Measurements from ENCODE around the gene SMARCA5. TPM values are rescaled to one million over a fixed set of nuclear protein-coding genes. Genes with fewer than 3 reads are reported as not detected.

SMARCA5 gene
- total and polyA plus RNA-seq, 2 donors (not counting 1 experiment from before 2014, with no cell fraction given): 6.7 to 53.1 TPM

- Histone ChIP-seq H3K36me3 (replicated peaks in 1 of 2; ENCODE audit: control extremely low read depth in 1 of 2, control insufficient read depth in 1 of 2, extremely low read depth in 1 of 2, insufficient read depth in 2 of 2, low read length in 1 of 2) (no peaks in the 10 kb centered on the region), H3K4me2 (replicated peaks; ENCODE audit: low read depth, low read length, poor library complexity, severe bottlenecking) (no peak overlapping the region), H3K27ac (ENCODE audit: low read length in 2 of 2) (no peak overlapping the region), H3K4me3 (ENCODE audit: control extremely low read depth in 1 of 5, extremely low read depth in 1 of 5, insufficient read depth in 1 of 5, low read depth in 2 of 5, low read length in 4 of 5) (no peak overlapping the region), H3K9ac (ENCODE audit: low read length) (no peak overlapping the region), H3K27me3 (replicated peaks in 1 of 4; ENCODE audit: control extremely low read depth in 1 of 4, control insufficient read depth in 3 of 4, insufficient read depth in 4 of 4, low read length in 3 of 4) (no peaks in the 10 kb centered on the region), H3K79me2 (ENCODE audit: control insufficient read depth, insufficient read depth, low read length) (no peaks in the 10 kb centered on the region), H4K20me1 (ENCODE audit: control insufficient read depth, insufficient read depth, low read length, poor library complexity, severe bottlenecking) (no peaks in the 10 kb centered on the region), H3K4me1 (ENCODE audit: control insufficient read depth in 2 of 2, insufficient read depth in 2 of 2, low read length in 2 of 2) (no peaks in the 10 kb centered on the region), H3K9me3 (ENCODE audit: control extremely low read depth in 1 of 3, control insufficient read depth in 2 of 3, insufficient read depth in 1 of 3, low read length in 2 of 3) (no peaks in the 10 kb centered on the region), H2AFZ (ENCODE audit: insufficient read depth, low read depth, low read length, poor library complexity, severe bottlenecking) (no peak overlapping the region)
- ChIA-PET POLR2A (no interaction called here), CTCF (no interaction called here)
- intact Hi-C loops (cut with micrococcal nuclease): no loop called here
- Mint-ChIP-seq H3K4me1 (no peaks in the 10 kb centered on the region), H3K27ac (no peak overlapping the region), H3K27me3 (peaks cover 10% of the 10 kb centered on the region), H3K9me3 (ENCODE audit: insufficient read depth) (no peaks in the 10 kb centered on the region), H3K4me3 (no peak overlapping the region)
- WGBS (ENCODE audit: insufficient coverage): 83% methylated on average over 2 of the region's 3 CpGs
- no peak for TF ChIP-seq CTCF (IDR thresholded peaks at IDR 0.05)
- no peak for TF ChIP-seq EZH2 (IDR thresholded peaks at IDR 0.05; ENCODE audit: borderline replicate concordance, insufficient read depth, low read depth, low read length, poor library complexity, severe bottlenecking)
- DNase-seq (no peak), ATAC-seq (ENCODE audit: low read depth) (no peak)
Measured at GRCh38 chr4:143481361-143481760, 32.1 kb upstream of the SMARCA5 start.

- no peaks in the 10 kb centered on the region for H3K9me3 ChIP-seq (ENCODE audit: control extremely low read depth in 1 of 3, control insufficient read depth in 2 of 3, insufficient read depth in 1 of 3, low read length in 2 of 3)
- Mint-ChIP-seq H3K4me1 (no peaks in the 10 kb centered on the region), H3K27ac (no peak overlapping the region), H3K27me3 (peaks cover 10% of the 10 kb centered on the region), H3K9me3 (ENCODE audit: insufficient read depth) (no peaks in the 10 kb centered on the region), H3K4me3 (no peak overlapping the region)
- no peak overlapping the region for H3K4me3 ChIP-seq (ENCODE audit: control extremely low read depth in 1 of 5, extremely low read depth in 1 of 5, insufficient read depth in 1 of 5, low read depth in 2 of 5, low read length in 4 of 5)
- H3K79me2 ChIP-seq (ENCODE audit: control insufficient read depth, insufficient read depth, low read length): no peaks in the 10 kb centered on the region
- no peak overlapping the region for H3K27ac ChIP-seq (ENCODE audit: low read length in 2 of 2)
- H3K9ac ChIP-seq (ENCODE audit: low read length): no peak overlapping the region
- no peaks in the 10 kb centered on the region for H3K36me3 ChIP-seq (replicated peaks in 1 of 2; ENCODE audit: control extremely low read depth in 1 of 2, control insufficient read depth in 1 of 2, extremely low read depth in 1 of 2, insufficient read depth in 2 of 2, low read length in 1 of 2)
- no peaks in the 10 kb centered on the region for H3K27me3 ChIP-seq (replicated peaks in 1 of 4; ENCODE audit: control extremely low read depth in 1 of 4, control insufficient read depth in 3 of 4, insufficient read depth in 4 of 4, low read length in 3 of 4)
- intact Hi-C loops (cut with micrococcal nuclease): loop anchor here (1.0 to 2.0 kb wide), 3 partner anchors 84 to 280 kb away; no protein-coding TSS in a partner anchor
- TF ChIP-seq CTCF (IDR thresholded peaks at IDR 0.05) (peak; percentile 78), EZH2 (IDR thresholded peaks at IDR 0.05; ENCODE audit: borderline replicate concordance, insufficient read depth, low read depth, low read length, poor library complexity, severe bottlenecking) (no peak)
- CTCF ChIA-PET: interaction anchor here (1.6 to 2.7 kb wide), 2 partner anchors 106 to 146 kb away, joined by 6 to 22 read pairs; partner anchors contain the start of gene GAB1
- H2AFZ ChIP-seq (ENCODE audit: insufficient read depth, low read depth, low read length, poor library complexity, severe bottlenecking): no peak overlapping the region
- peak; percentile 60 for DNase-seq
- no peaks in the 10 kb centered on the region for H4K20me1 ChIP-seq (ENCODE audit: control insufficient read depth, insufficient read depth, low read length, poor library complexity, severe bottlenecking)
- H3K4me2 ChIP-seq (replicated peaks; ENCODE audit: low read depth, low read length, poor library complexity, severe bottlenecking): no peak overlapping the region
- WGBS (ENCODE audit: insufficient coverage): no CpG with 5 or more reads among the region's 1 CpG
- POLR2A ChIA-PET: no interaction called here
- ATAC-seq (ENCODE audit: low read depth): no peak
- H3K4me1 ChIP-seq (ENCODE audit: control insufficient read depth in 2 of 2, insufficient read depth in 2 of 2, low read length in 2 of 2): no peaks in the 10 kb centered on the region
Measured at GRCh38 chr4:143482840-143483239, 30.7 kb upstream of the SMARCA5 start.
